ENCODE data around the gene IP6K3. TPM values are rescaled to one million over a fixed set of nuclear protein-coding genes. Genes with fewer than 3 reads are reported as not detected.

Gene IP6K3
- polyA plus RNA-seq, 1 donor (not counting 4 experiments of a cell fraction or from before 2014, with no cell fraction given) = not detected

GRCh38 chr6:33770833-33771145 is 24.1 kb upstream of the IP6K3 start:
- H3K27me3 ChIP-seq (ENCODE audit: control insufficient read depth, extremely low read depth, insufficient read depth, low read length) = peaks cover 12% of the 10 kb centered on the region
- TF ChIP-seq CTCF (optimal IDR thresholded peaks at IDR 0.05 in 1 of 3, IDR thresholded peaks at IDR 0.05 in 1 of 3, conservative IDR thresholded peaks at IDR 0.05 in 1 of 3; ENCODE audit: extremely low read depth in 1 of 3, insufficient read depth in 2 of 3, low read length in 3 of 3) (no peak), EZH2 (IDR thresholded peaks at IDR 0.05; ENCODE audit: low read length) (no peak)
- H3K36me3 ChIP-seq (ENCODE audit: control insufficient read depth in 2 of 2, extremely low read depth in 1 of 2, insufficient read depth in 2 of 2, low read length in 2 of 2) = peaks cover 13 to 26% of the 10 kb centered on the region in 2 experiments
- dilution Hi-C loops (cut with MboI; ENCODE audit: extremely low pct_ligation_motif_present, low sequenced_read_pairs) = no loop called here
- H2AFZ ChIP-seq (ENCODE audit: control insufficient read depth, low read length) = no peak overlapping the region
- no peak overlapping the region for H3K4me2 ChIP-seq (ENCODE audit: control insufficient read depth, extremely low read depth, insufficient read depth, low read depth, low read length)
- no peak for DNase-seq (ENCODE audit: low read depth, low spot score)
- no peaks in the 10 kb centered on the region for H3K9me3 ChIP-seq (ENCODE audit: control insufficient read depth, low read depth, low read length)
- peaks cover 30% of the 10 kb centered on the region for H3K4me1 ChIP-seq (ENCODE audit: control insufficient read depth, extremely low read depth, insufficient read depth, low read length)
- H3K9ac ChIP-seq (ENCODE audit: control insufficient read depth, extremely low read depth, insufficient read depth, low read length) = no peak overlapping the region
- FAIRE-seq = no peak
- H3K4me3 ChIP-seq (ENCODE audit: control insufficient read depth in 2 of 3, extremely low read depth in 1 of 3, insufficient read depth in 2 of 3, low read depth in 1 of 3, low read length in 3 of 3) = no peak overlapping the region
- H3K27ac ChIP-seq (ENCODE audit: control insufficient read depth, insufficient read depth, low read length) = no peak overlapping the region
- H3K79me2 ChIP-seq (ENCODE audit: control insufficient read depth, insufficient read depth, low read length) = no peaks in the 10 kb centered on the region
- H4K20me1 ChIP-seq (ENCODE audit: control insufficient read depth, extremely low read depth, insufficient read depth, low read length) = peaks cover 4% of the 10 kb centered on the region
- peaks cover 5% of the 10 kb centered on the region for H3K9me1 ChIP-seq (ENCODE audit: control insufficient read depth, extremely low read depth, insufficient read depth, low read length)

- TF ChIP-seq CTCF (optimal IDR thresholded peaks at IDR 0.05 in 1 of 3, IDR thresholded peaks at IDR 0.05 in 1 of 3, conservative IDR thresholded peaks at IDR 0.05 in 1 of 3; ENCODE audit: extremely low read depth in 1 of 3, insufficient read depth in 2 of 3, low read length in 3 of 3) (no peak), EZH2 (IDR thresholded peaks at IDR 0.05; ENCODE audit: low read length) (no peak)
- no peak overlapping the region for H3K4me2 ChIP-seq (ENCODE audit: control insufficient read depth, extremely low read depth, insufficient read depth, low read depth, low read length)
- FAIRE-seq = no peak
Measured at GRCh38 chr6:33770124-33770832, 23.6 kb upstream of the IP6K3 start.

More at GRCh38 chr6:33770124-33770832, 23.6 kb upstream of the IP6K3 start:
- peaks cover 12% of the 10 kb centered on the region for H3K27me3 ChIP-seq (ENCODE audit: control insufficient read depth, extremely low read depth, insufficient read depth, low read length)
- no peak overlapping the region for H3K9ac ChIP-seq (ENCODE audit: control insufficient read depth, extremely low read depth, insufficient read depth, low read length)
- peaks cover 30% of the 10 kb centered on the region for H3K4me1 ChIP-seq (ENCODE audit: control insufficient read depth, extremely low read depth, insufficient read depth, low read length)
- no peak overlapping the region for H2AFZ ChIP-seq (ENCODE audit: control insufficient read depth, low read length)
- peaks cover 9 to 21% of the 10 kb centered on the region in 2 experiments for H3K36me3 ChIP-seq (ENCODE audit: control insufficient read depth in 2 of 2, extremely low read depth in 1 of 2, insufficient read depth in 2 of 2, low read length in 2 of 2)
- H3K27ac ChIP-seq (ENCODE audit: control insufficient read depth, insufficient read depth, low read length) = no peak overlapping the region
- peaks cover 4% of the 10 kb centered on the region for H4K20me1 ChIP-seq (ENCODE audit: control insufficient read depth, extremely low read depth, insufficient read depth, low read length)
- H3K9me1 ChIP-seq (ENCODE audit: control insufficient read depth, extremely low read depth, insufficient read depth, low read length) = peaks cover 5% of the 10 kb centered on the region
- H3K79me2 ChIP-seq (ENCODE audit: control insufficient read depth, insufficient read depth, low read length) = no peaks in the 10 kb centered on the region
- no peak overlapping the region for H3K4me3 ChIP-seq (ENCODE audit: control insufficient read depth in 2 of 3, extremely low read depth in 1 of 3, insufficient read depth in 2 of 3, low read depth in 1 of 3, low read length in 3 of 3)
- dilution Hi-C loops (cut with MboI; ENCODE audit: extremely low pct_ligation_motif_present, low sequenced_read_pairs) = no loop called here
- no peak for DNase-seq (ENCODE audit: low read depth, low spot score)
- H3K9me3 ChIP-seq (ENCODE audit: control insufficient read depth, low read depth, low read length) = no peaks in the 10 kb centered on the region

Data from keratinocyte (primary cell).